ENCODE results near the gene TKT. TPM values are rescaled to one million over a fixed set of nuclear protein-coding genes. Genes with fewer than 3 reads are reported as not detected.

Gene TKT
- total RNA-seq, 6 donors from 2014 or later: 402 to 605 (median 482) TPM

DNA sequence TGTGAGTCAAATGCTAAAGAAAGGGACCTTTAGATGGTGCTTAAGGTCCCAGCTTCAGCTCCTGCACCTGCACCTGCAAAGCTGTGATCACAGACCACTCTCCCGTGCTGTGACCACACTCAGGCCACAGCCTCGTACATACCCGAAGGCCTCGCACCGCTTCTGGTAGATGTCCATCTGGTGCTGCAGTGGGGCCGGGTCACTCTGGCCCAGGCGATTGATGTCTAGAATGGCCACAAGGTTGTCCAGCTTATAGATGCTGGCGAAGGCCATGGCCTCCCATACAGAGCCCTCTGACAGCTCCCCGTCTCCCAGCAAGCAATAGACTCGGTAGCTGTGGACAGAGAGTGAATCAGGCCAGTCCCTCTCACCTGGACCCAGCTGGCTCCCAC is 21.0 kb downstream of the TKT start:
- H3K4me3 ChIP-seq: no peak overlapping the region
- DNase-seq (peak in 1 of 2 donors; percentile 51), ATAC-seq (ENCODE audit: low FRiP score in 2 of 2) (no peak)
- TF ChIP-seq POLR2AphosphoS5 (IDR thresholded peaks at IDR 0.05) (no peak), POLR2A (IDR thresholded peaks at IDR 0.05) (no peak), EP300 (IDR thresholded peaks at IDR 0.05) (no peak), CTCF (IDR thresholded peaks at IDR 0.05) (no peak)
- peaks cover 21 to 92% (median 81%) of the 10 kb centered on the region in 4 donors for H3K36me3 ChIP-seq
- no peaks in the 10 kb centered on the region for H3K9me3 ChIP-seq
- no peaks in the 10 kb centered on the region for H3K27me3 ChIP-seq
- H3K4me1 ChIP-seq: peaks cover 13 to 43% (median 34%) of the 10 kb centered on the region in 4 donors
- peak overlapping the region in 2 of 4 donors; percentile 5 to 86 for H3K27ac ChIP-seq
- 96 to 97% methylated on average over 7 to 10 of the region's 10 CpGs for WGBS, 2 donors

- DNase-seq (no peak), ATAC-seq (ENCODE audit: low FRiP score in 2 of 2) (no peak)
- Histone ChIP-seq H3K27me3 (no peaks in the 10 kb centered on the region), H3K4me1 (peaks cover 13 to 38% (median 30%) of the 10 kb centered on the region in 4 donors), H3K9me3 (no peaks in the 10 kb centered on the region), H3K4me3 (no peak overlapping the region), H3K36me3 (peaks cover 27 to 92% (median 82%) of the 10 kb centered on the region in 4 donors), H3K27ac (peak overlapping the region in 2 of 4 donors; percentile 5 to 86)
- WGBS, 2 donors: 78 to 83% methylated on average over 12 to 15 of the region's 15 CpGs
- no peak for TF ChIP-seq POLR2A (IDR thresholded peaks at IDR 0.05)
- no peak for TF ChIP-seq CTCF (IDR thresholded peaks at IDR 0.05)
Observed at GRCh38 chr3:53234130-53234840, 21.5 kb downstream of the TKT start.

DNA sequence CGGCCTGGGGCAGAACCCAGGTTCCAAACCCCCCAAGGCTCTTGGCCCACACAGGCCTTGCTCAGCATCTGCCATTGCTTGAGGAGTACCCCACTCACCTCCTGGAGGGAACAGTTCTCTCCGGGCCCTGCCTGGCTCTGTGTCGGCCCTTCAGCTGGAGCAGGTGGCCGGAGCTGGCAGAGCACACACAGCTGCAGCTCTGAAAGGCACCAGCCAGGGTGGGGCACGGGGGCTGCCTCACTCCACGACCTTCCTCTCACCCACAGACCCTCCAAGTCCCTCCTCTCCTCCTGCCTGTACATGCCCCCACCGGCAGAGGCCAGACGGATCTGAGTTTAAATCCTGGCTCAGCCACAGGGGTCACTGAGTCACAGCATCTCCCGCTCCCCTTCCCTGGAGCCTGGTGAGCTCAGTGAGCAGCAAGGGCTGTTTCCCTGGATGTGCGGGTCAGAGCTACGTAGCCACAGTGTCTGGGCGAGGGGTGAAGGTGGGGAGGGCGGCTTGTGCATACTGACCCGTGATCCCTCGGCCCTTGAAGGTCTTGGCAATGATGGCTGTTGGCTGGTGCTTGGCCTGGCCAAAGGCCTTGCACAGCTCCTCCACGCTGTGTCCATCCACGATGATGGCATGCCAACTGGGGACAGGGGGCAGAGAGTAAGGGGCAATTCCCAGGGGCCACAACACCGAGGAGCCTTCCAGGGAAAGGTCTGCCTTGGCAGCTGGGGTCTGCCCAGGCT is 23.0 kb downstream of the TKT start:
- Histone ChIP-seq H3K9me3 (no peaks in the 10 kb centered on the region), H3K27me3 (no peaks in the 10 kb centered on the region), H3K4me3 (no peak overlapping the region), H3K36me3 (peaks cover 41 to 92% (median 86%) of the 10 kb centered on the region in 4 donors), H3K4me1 (peaks cover 10 to 24% (median 19%) of the 10 kb centered on the region in 4 donors), H3K27ac (peak overlapping the region in 2 of 4 donors; percentile 7 to 31)
- DNase-seq: no peak
- ATAC-seq (ENCODE audit: low FRiP score in 2 of 2): no peak
- WGBS, 2 donors: 91 to 94% methylated on average over 3 to 13 of the region's 18 CpGs
- TF ChIP-seq CTCF (IDR thresholded peaks at IDR 0.05): no peak
- TF ChIP-seq EP300 (IDR thresholded peaks at IDR 0.05): no peak
- TF ChIP-seq POLR2A (IDR thresholded peaks at IDR 0.05): no peak
- TF ChIP-seq POLR2AphosphoS5 (IDR thresholded peaks at IDR 0.05): no peak

DNA sequence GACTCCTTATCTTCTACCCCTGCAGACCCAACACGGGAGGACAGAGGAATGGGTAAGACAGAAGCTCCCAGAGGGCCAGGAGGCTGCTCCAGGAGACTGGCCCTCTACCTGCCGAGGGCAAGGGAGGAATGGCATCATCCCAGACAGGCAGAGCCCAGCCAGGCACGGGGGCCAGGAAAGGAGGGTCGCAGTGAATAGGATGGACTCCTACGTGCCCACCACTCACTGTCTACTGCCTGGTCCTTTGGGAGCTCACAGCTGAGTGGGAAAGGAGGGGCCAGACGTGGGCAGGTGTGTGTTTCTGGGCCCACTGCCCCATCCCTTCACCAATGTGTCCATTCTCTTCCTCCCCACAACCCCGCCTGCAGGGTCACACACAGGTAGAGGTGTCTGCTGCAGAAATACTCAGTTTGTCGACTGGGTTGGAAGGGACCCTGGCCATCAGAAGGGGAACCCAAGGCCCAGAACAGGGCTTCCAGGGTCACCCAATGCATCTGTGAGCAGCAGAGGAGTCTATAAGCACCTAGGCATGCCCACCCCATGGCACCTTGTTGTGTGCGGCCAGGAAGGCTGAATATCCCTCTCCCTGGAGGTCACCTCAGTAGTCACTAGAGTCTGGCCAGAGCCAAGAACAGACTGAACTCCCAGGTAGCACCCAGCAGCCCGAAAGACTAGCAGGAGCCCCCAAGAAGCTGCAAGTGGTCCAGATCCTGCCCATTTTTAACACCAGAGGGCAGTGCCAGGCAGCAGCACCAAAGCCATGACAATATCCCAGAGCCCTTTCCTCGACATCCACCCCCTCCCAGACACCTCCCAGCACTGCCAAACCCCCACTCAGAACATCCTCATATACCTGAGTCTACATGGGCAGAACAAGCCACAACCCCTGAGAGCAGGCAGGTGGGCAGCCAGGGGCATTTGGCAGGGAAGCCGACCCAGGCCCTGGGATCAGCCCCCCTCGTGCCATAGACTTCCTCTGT is 24.0 kb downstream of the TKT start:
- peaks cover 10 to 16% (median 13%) of the 10 kb centered on the region in 4 donors for H3K4me1 ChIP-seq
- WGBS, 2 donors: 89 to 92% methylated on average over 10 to 13 of the region's 13 CpGs
- H3K9me3 ChIP-seq: no peaks in the 10 kb centered on the region
- peak overlapping the region in 1 of 4 donors; percentile 26 for H3K27ac ChIP-seq
- ATAC-seq (ENCODE audit: low FRiP score in 2 of 2): no peak
- H3K36me3 ChIP-seq: peaks cover 50 to 98% (median 94%) of the 10 kb centered on the region in 4 donors
- H3K27me3 ChIP-seq: no peaks in the 10 kb centered on the region
- no peak for DNase-seq
- no peak overlapping the region for H3K4me3 ChIP-seq
- TF ChIP-seq EP300 (IDR thresholded peaks at IDR 0.05) (no peak), POLR2AphosphoS5 (IDR thresholded peaks at IDR 0.05) (no peak), POLR2A (IDR thresholded peaks at IDR 0.05) (no peak), CTCF (IDR thresholded peaks at IDR 0.05) (no peak)

Data from upper lobe of left lung (tissue), 6 donors.